ENCODE data around the gene VPS35L.

The VPS35L gene

GRCh38 chr16:19555186-19555937 lies at the start of gene VPS35L:
Gene VPS35L, plus strand, starts transcription at chr16:19555703. Its CDS starts 27 bp downstream, at chr16:19555730.
- peak; percentile 100 for DNase-seq

DNA sequence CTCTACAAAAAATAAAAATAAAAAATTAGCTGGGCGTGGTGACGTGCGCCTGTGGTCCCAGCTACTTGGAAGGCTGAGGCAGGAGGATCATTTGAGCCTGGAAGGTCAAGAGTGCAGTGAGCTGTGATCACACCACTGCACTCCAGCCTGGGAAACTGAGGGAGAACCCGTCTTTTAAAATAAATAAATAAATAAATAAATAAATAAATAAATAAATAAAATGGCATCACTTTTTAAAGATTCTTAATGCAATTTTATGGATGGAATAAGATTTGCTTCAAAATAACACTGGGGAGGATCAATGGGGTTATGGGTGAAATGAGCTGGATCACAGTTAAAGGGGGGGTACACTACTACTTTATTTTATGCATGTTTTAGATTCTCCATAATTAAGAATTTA lies 48.5 kb upstream of the VPS35L start:
- DNase-seq = no peak

DNA sequence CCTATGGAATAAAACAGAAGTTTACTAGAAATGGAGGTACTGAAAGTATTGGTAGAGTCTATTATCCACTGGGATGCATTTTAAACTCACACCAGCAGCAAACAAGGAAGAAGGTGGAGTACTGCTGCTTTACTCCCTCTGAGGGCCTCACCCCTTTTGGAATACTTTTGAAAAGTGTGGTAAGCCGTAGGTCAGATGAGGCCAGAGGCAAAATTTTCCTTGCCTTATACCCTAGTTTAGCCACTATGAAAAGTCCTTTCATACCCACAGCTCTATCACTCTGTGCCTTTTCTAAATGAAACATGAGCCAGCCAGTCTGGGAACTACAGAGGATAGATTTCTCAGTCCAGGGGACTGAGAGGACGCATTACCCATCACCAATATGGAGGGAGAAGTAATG lies 47.6 kb upstream of the VPS35L start:
- DNase-seq = no peak

GRCh38 chr16:19512297-19512696 lies 43.2 kb upstream of the VPS35L start:
- no peak for DNase-seq

DNA sequence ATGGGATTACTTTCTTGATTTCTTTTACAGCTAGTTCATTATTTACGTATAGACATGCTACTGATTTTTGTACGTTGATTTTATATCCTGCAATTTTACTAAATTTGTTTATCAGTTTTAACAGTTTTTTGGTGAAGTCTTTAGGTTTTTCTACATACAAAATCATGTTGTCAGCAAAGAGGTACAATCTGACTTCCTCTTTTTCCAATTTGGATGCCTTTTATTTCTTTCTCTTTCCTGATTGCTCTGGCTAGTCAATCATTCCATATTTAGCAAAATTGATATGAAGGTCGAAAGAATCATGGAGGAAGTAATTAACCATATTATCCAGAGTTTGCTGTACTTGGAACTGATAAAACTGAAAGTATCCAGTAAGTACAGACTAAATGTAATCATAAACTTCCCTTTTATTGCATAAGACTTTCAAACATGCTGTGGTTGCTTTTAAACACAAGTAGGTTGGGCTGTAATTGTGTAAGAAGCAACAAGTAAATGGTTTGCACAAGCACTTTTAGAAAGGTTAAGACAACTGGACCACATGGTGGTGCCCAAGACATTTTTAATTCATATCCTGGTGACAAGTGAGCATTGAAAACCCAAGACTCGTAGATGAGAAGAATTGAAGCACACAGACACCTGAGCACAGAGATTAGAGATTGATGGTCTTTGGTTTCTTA lies 42.0 kb upstream of the VPS35L start:
- no peak for DNase-seq

- DNase-seq = no peak
Measured at GRCh38 chr16:19515757-19516156, 39.7 kb upstream of the VPS35L start.

- DNase-seq = no peak
Measured at GRCh38 chr16:19517424-19518089, 37.9 kb upstream of the VPS35L start.

DNA sequence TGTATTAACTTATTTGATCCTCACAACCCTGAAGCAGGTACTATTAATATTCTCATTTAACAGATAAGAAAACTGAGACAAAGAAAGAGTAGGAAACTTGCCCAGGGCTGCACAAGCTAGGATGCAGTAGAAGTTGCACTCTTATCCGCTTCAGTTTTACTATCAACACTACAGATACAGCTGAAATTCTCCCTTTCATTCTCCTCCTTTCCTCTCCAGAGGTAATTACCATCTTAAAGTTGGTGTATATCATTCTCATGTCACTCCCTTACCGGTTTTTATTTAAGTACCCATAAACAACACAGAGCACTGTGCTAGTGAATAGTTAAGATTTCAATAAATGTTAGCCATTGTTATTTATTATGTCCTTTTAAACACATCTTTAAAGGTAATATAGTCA lies 37.1 kb upstream of the VPS35L start:
- DNase-seq = no peak

DNA sequence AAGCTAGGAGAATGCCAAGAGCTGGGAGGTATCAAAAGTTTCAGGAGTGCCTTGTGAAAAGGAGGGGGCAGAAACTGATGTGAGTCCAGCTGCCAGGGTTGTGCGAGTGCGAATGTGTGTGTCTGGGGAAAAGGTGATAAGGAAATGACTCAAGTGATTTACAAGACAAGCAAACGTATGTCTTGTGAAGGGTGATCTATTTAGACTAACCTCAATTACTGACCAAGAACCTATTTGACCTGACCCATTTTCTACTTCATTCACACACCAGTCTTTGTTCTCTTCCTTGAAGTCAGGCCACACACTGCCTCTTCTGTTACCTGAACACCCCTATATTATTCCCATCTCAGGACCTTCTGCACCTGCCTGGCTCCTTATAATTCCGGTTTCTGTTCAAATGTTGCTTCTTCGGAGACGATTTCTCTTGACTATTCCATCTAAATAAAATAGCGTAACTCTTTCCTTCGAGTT lies 34.6 kb upstream of the VPS35L start:
- DNase-seq = peak; percentile 74

DNA sequence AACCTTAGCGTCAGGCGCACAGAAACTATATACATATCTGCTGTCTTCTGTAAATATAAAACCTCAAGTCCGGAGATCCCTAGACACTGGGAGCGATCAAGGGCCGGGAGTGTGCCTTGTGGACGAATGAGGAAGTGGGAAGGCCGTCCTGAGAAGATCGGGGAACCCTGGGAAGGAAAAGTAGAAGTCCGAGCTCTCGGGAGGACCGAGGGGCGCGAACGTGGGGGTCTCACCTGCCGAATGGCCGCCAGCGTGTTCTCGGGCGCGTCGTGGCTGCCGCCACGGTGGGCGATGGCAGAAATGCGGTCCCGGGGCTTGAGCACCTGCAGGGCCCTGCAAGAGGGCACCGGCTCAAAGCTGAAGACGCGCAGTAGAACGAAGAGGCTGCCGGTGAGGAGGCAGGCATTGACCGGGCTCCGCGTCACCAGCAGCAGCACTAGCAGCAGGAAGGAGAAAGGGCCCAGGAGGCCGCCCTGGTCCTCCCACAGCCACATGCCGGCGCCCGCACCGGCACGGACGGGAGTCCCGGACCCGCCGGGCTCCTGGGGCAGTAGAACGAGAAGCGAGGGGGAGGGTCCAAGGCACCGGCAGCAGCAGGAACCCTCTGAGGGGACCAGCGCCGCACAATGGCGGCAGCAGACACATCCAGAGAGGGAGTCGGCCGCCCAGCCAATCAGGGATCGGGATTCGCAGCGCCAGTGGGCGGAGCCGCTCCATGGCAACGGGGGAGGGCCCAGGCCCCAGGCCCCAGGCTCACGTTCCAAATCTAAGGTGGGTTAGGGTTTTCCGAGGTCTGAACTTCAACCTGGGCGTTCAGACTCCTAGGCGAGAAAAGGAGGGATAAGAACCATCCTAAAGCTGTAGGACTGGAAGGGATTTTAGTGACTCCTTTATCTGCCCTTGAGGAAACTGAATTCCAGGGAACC lies 33.8 kb upstream of the VPS35L start, which contains the start of gene GDE1:
GDE1 (minus strand) TSS at position 628 of the 926 bp plus-strand sequence; CDS start at position 494, 134 bp downstream.
- peak; percentile 98 for DNase-seq

DNA sequence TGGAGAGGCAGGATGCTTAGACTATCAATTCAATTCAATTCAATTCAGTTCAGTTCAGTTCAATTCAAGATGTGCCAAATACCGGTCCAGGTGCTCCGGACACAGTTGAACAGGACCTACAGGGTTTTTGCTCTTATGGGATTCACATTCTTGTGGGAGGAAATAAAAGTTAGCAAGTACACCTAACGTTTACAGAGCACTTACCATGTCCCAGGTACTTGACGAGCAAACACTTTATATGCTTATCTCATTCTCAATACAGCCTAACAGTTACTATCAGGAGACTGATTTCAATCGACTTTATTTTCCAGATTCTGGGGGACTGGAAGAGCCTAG lies 33.1 kb upstream of the VPS35L start:
- no peak for DNase-seq

DNA sequence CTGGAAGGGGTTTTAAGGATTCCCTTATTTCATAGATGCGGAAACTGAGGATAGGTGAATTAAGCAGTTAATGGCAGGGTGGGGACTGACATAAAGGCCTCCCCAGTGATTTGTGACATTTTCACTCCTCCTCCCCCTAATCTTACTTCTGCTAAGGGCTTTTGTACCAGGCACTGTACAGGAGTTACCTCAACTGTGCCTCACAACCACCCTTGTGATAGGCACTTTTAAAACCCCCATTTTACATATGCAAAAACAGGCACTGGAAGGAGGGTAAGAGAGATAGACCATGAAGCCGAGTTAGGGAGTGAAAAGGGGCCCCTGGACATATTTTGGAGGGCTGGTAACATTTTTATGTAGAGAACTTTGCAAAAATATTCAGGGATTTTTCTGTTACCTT lies 32.7 kb upstream of the VPS35L start:
- DNase-seq = no peak

GRCh38 chr16:19523184-19523558 lies 32.3 kb upstream of the VPS35L start:
- no peak for DNase-seq

- DNase-seq = peak; percentile 98
Measured at GRCh38 chr16:19523559-19524355, 31.7 kb upstream of the VPS35L start, which contains the start of gene CCP110. Gene CCP110, plus strand, starts transcription at chr16:19523942. Its CDS starts 3,940 bp downstream, at chr16:19527882.

DNA sequence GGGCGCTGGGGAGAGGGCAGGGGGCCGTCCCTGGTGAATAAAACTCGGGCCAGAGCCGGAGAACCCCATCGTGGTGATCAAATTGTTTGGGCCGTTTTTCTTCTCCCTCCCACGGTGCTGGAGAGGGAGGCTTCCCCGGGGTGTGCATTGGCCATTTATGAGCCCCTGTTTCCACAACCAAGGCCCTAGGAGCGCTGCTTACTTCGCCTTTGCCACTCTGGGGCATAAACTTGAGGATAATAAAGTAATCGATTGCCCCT lies 31.2 kb upstream of the VPS35L start:
- DNase-seq = no peak

GRCh38 chr16:19524616-19525384 lies 30.7 kb upstream of the VPS35L start:
- DNase-seq = no peak

GRCh38 chr16:19525385-19525723 lies 30.1 kb upstream of the VPS35L start:
- DNase-seq = no peak

GRCh38 chr16:19527161-19527560 lies 28.3 kb upstream of the VPS35L start:
- DNase-seq = no peak

DNA sequence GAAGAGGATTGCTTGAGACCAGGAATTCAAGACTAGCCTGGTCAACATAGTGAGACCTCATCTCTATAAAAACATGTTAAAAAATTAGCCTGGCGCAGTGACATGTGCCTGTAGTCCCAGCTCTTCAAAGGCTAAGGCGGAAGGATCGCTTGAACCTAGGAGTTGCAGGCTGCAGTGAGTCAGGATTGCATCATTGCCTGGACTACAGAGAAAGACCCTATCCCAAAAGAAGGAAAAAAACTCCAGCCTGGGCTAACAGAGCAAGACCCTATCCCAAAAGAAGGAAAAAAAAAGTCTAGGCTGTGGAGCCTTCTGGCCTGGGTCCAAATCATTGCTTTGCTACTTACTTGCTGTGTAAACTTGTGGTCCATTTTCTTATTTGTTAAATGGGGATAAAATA lies 26.8 kb upstream of the VPS35L start:
- DNase-seq = no peak

- DNase-seq = no peak
Measured at GRCh38 chr16:19532601-19533000, 22.9 kb upstream of the VPS35L start.

GRCh38 chr16:19540241-19540970 lies 15.1 kb upstream of the VPS35L start:
- DNase-seq = no peak

All from islet precursor cell (in vitro differentiated cells).